Neural cell (in vitro differentiated cells): ENCODE data around the gene NLRP4. TPM values are rescaled to one million over a fixed set of nuclear protein-coding genes. Genes with fewer than 3 reads are reported as not detected.

Source experiments
- H2AFZ ChIP-seq: fragments of 200-600, 300-800 bp; sonication (generic), shearing (Covaris generic); 2 replicates; pipeline ENCODE4 v1.6.0; 2014; ENCODE audit warnings: low read depth, mild to moderate bottlenecking, antibody characterized with exemption, low read length, moderate library complexity
- H3F3A ChIP-seq: fragments of 200-600 bp; shearing (Covaris generic); 2 replicates; pipeline ENCODE4 v1.6.1; 2016; ENCODE audit warnings: mild to moderate bottlenecking, moderate library complexity, mixed read lengths, antibody characterized with exemption, low read length; ENCODE audit not compliant: insufficient read depth, poor library complexity, severe bottlenecking
- H3K27ac ChIP-seq: fragments of 200-600, 300-800 bp; sonication (generic), shearing (Covaris generic); 2 replicates; pipeline ENCODE4 v1.5.1; 2014; ENCODE audit warnings: mild to moderate bottlenecking, low read length, moderate library complexity
- H3K27me3 ChIP-seq: fragments of 300-800, 200-600 bp; sonication (generic), shearing (Covaris generic); 2 replicates; pipeline ENCODE4 v1.6.0; 2014; ENCODE audit warnings: mild to moderate bottlenecking, low read depth, low read length, moderate library complexity; ENCODE audit not compliant: insufficient read depth
- H3K36me3 ChIP-seq: fragments of 300-800, 200-600 bp; sonication (generic), shearing (Covaris generic); 2 replicates; pipeline ENCODE4 v1.5.1; 2014; ENCODE audit warnings: mild to moderate bottlenecking, antibody characterized with exemption, low read length, moderate library complexity; ENCODE audit not compliant: insufficient read depth
- H3K4me2 ChIP-seq: fragments of 300-800, 200-600 bp; sonication (generic), shearing (Covaris generic); 2 replicates; pipeline ENCODE4 v1.6.0; 2014; ENCODE audit warnings: mild to moderate bottlenecking, low read length
- H3K4me3 ChIP-seq: fragments of 300-800, 200-600 bp; sonication (generic), shearing (Covaris generic); 2 replicates; pipeline ENCODE4 v1.5.1; 2014; ENCODE audit warnings: mild to moderate bottlenecking, low read length, moderate library complexity
- H3K79me2 ChIP-seq: fragments of 200-600 bp; shearing (Covaris generic); replicated peaks from 2 replicates; pipeline ENCODE4 v1.6.0; 2014; ENCODE audit warnings: mild to moderate bottlenecking, low read length, moderate library complexity; ENCODE audit not compliant: insufficient read depth
- H3K9ac ChIP-seq: fragments of 300-800, 200-600 bp; sonication (generic), shearing (Covaris generic); 2 replicates; pipeline ENCODE4 v1.6.1; 2016; ENCODE audit warnings: mild to moderate bottlenecking, low read length, mixed read lengths
- H3K9me2 ChIP-seq: fragments of 200-600 bp; shearing (Covaris generic); 2 replicates; pipeline ENCODE4 v1.6.1; 2016; ENCODE audit warnings: mild to moderate bottlenecking, low read length, mixed read lengths; ENCODE audit not compliant: insufficient read depth
- H3K9me3 ChIP-seq: fragments of 200-600, 300-800 bp; sonication (generic), shearing (Covaris generic); 2 replicates; pipeline ENCODE4 v1.6.1; 2016; ENCODE audit warnings: mild to moderate bottlenecking, mixed run types, low read length, moderate library complexity, mixed read lengths
- H4K20me1 ChIP-seq: fragments of 200-600 bp; shearing (Covaris generic); 2 replicates; pipeline ENCODE4 v1.6.1; 2016; ENCODE audit warnings: mild to moderate bottlenecking, mixed run types; ENCODE audit not compliant: insufficient read depth
- EP300 ChIP-seq: fragments of 450-650 bp; conservative IDR thresholded peaks from 2 replicates; pipeline ENCODE4 v1.6.1; 2014; ENCODE audit warnings: antibody characterized with exemption, mild to moderate bottlenecking, moderate library complexity; ENCODE audit not compliant: poor library complexity, severe bottlenecking
- EZH2 ChIP-seq: fragments of 200-600, 300-800 bp; shearing (Covaris generic), sonication (generic); IDR thresholded peaks from 2 replicates; pipeline ENCODE4 v1.6.1; 2014; ENCODE audit warnings: antibody characterized with exemption, low read length, borderline replicate concordance, mild to moderate bottlenecking; ENCODE audit not compliant: insufficient read depth, poor library complexity, severe bottlenecking
- MXI1 ChIP-seq: fragments of 450-650 bp; conservative IDR thresholded peaks from 2 replicates; pipeline ENCODE4 v1.6.1; 2014; ENCODE audit warnings: antibody characterized with exemption, mild to moderate bottlenecking; ENCODE audit not compliant: poor library complexity, severe bottlenecking
- POLR2AphosphoS5 ChIP-seq: IDR thresholded peaks from 2 replicates; pipeline ENCODE4 v1.6.1; 2012
- RAD21 ChIP-seq: fragments of 450-650 bp; conservative IDR thresholded peaks from 2 replicates; pipeline ENCODE4 v1.6.1; 2014; ENCODE audit warnings: antibody characterized with exemption, mild to moderate bottlenecking, moderate library complexity
- SMC3 ChIP-seq: fragments of 450-650 bp; conservative IDR thresholded peaks from 2 replicates; pipeline ENCODE4 v1.6.1; 2014; ENCODE audit warnings: antibody characterized with exemption, mild to moderate bottlenecking, moderate library complexity; ENCODE audit not compliant: poor library complexity
- TAF1 ChIP-seq: IDR thresholded peaks from 2 replicates; pipeline ENCODE4 v1.6.1; 2012; ENCODE audit warnings: low read depth
- polyA plus RNA-seq: library from polyadenylated mRNA; depleted of rRNA; stranded (reverse); fragments of >200 nt; gene quantifications from 2 replicates; pipeline ENCODE4 v1.2.3, GENCODE V29; 2014
- TF ChIP-seq, protein P1 (sequence below): fragments of 450-650 bp; IDR thresholded peaks from 2 replicates; pipeline ENCODE4 v1.5.1; 2014; ENCODE audit warnings: antibody characterized with exemption, mild to moderate bottlenecking, moderate library complexity; ENCODE audit not compliant: poor library complexity, severe bottlenecking
- TF ChIP-seq, protein P2 (sequence below): IDR thresholded peaks from 2 replicates; pipeline ENCODE4 v1.6.1; 2012; ENCODE audit warnings: borderline replicate concordance

Gene NLRP4
- polyA plus RNA-seq, 1 donor from 2014 or later: not detected

DNA sequence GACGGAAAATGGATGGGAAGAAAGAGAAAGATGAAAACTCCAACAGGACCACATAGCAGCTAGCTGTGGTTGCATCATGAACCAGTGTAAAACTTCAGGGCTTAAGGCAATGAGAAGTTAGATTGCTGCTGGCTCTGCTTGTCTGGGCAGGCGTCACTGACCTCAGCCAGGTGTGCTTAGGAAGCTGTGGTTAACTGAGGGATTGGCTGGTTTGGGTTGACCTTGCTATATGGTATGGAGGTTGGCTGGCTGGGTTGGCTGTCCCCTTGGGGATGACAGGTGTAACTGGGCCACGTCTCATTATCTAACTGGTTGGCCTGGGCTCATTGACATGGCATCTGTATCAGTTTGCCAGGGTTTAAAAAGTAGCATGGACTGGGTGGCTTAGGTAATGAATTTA lies 40.9 kb downstream of the NLRP4 start:
- H3K4me2 ChIP-seq: no peak overlapping the region
- H3K9me3 ChIP-seq: peaks cover 4% of the 10 kb centered on the region
- H3K4me3 ChIP-seq: no peak overlapping the region
- TF ChIP-seq MXI1 (no peak), RAD21 (no peak), TAF1 (no peak), POLR2AphosphoS5 (no peak), SMC3 (no peak), EP300 (no peak), EZH2 (no peak)
- TF ChIP-seq, protein P1, sequence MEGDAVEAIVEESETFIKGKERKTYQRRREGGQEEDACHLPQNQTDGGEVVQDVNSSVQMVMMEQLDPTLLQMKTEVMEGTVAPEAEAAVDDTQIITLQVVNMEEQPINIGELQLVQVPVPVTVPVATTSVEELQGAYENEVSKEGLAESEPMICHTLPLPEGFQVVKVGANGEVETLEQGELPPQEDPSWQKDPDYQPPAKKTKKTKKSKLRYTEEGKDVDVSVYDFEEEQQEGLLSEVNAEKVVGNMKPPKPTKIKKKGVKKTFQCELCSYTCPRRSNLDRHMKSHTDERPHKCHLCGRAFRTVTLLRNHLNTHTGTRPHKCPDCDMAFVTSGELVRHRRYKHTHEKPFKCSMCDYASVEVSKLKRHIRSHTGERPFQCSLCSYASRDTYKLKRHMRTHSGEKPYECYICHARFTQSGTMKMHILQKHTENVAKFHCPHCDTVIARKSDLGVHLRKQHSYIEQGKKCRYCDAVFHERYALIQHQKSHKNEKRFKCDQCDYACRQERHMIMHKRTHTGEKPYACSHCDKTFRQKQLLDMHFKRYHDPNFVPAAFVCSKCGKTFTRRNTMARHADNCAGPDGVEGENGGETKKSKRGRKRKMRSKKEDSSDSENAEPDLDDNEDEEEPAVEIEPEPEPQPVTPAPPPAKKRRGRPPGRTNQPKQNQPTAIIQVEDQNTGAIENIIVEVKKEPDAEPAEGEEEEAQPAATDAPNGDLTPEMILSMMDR: no peak
- TF ChIP-seq, protein P2, sequence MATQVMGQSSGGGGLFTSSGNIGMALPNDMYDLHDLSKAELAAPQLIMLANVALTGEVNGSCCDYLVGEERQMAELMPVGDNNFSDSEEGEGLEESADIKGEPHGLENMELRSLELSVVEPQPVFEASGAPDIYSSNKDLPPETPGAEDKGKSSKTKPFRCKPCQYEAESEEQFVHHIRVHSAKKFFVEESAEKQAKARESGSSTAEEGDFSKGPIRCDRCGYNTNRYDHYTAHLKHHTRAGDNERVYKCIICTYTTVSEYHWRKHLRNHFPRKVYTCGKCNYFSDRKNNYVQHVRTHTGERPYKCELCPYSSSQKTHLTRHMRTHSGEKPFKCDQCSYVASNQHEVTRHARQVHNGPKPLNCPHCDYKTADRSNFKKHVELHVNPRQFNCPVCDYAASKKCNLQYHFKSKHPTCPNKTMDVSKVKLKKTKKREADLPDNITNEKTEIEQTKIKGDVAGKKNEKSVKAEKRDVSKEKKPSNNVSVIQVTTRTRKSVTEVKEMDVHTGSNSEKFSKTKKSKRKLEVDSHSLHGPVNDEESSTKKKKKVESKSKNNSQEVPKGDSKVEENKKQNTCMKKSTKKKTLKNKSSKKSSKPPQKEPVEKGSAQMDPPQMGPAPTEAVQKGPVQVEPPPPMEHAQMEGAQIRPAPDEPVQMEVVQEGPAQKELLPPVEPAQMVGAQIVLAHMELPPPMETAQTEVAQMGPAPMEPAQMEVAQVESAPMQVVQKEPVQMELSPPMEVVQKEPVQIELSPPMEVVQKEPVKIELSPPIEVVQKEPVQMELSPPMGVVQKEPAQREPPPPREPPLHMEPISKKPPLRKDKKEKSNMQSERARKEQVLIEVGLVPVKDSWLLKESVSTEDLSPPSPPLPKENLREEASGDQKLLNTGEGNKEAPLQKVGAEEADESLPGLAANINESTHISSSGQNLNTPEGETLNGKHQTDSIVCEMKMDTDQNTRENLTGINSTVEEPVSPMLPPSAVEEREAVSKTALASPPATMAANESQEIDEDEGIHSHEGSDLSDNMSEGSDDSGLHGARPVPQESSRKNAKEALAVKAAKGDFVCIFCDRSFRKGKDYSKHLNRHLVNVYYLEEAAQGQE: no peak
- no peak overlapping the region for H3K27ac ChIP-seq
- no peaks in the 10 kb centered on the region for H3K36me3 ChIP-seq
- no peaks in the 10 kb centered on the region for H3K9me2 ChIP-seq
- H3K27me3 ChIP-seq: no peaks in the 10 kb centered on the region
- H4K20me1 ChIP-seq: no peaks in the 10 kb centered on the region
- H2AFZ ChIP-seq: no peak overlapping the region
- no peaks in the 10 kb centered on the region for H3F3A ChIP-seq
- H3K79me2 ChIP-seq: no peaks in the 10 kb centered on the region
- no peak overlapping the region for H3K9ac ChIP-seq

DNA sequence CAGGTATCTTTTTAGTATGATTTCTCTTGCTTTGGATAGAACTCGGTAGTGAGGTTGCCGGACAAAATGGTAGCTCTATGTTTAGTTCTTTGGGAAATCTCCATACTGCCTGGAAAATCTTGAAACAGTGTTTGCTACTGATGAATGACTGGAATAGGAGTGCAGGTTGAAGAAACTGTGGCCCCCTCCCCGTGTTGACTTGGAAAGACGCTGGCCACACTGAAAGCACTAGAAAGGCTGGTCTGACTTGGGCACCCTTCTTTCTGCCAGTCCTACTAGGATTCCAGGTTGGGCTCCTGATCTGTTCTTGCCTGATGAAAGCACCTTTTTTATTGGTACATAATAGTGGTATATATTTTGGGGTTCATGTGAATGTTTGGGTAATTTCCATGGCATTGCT lies 46.3 kb downstream of the NLRP4 start:
- no peaks in the 10 kb centered on the region for H4K20me1 ChIP-seq
- TF ChIP-seq POLR2AphosphoS5: no peak
- no peak for TF ChIP-seq MXI1
- TF ChIP-seq EZH2: no peak
- no peak for TF ChIP-seq EP300
- TF ChIP-seq, protein P1: no peak
- TF ChIP-seq TAF1: no peak
- TF ChIP-seq RAD21: no peak
- TF ChIP-seq SMC3: no peak
- TF ChIP-seq, protein P2: no peak
- H3F3A ChIP-seq: no peaks in the 10 kb centered on the region
- no peak overlapping the region for H3K27ac ChIP-seq
- no peak overlapping the region for H2AFZ ChIP-seq
- H3K36me3 ChIP-seq: no peaks in the 10 kb centered on the region
- no peak overlapping the region for H3K9ac ChIP-seq
- H3K4me2 ChIP-seq: no peak overlapping the region
- peaks cover 4% of the 10 kb centered on the region for H3K9me3 ChIP-seq
- no peaks in the 10 kb centered on the region for H3K79me2 ChIP-seq
- no peak overlapping the region for H3K4me3 ChIP-seq
- H3K9me2 ChIP-seq: no peaks in the 10 kb centered on the region
- no peaks in the 10 kb centered on the region for H3K27me3 ChIP-seq
